ENCODE results near the gene SV2C. TPM values are rescaled to one million over a fixed set of nuclear protein-coding genes. Genes with fewer than 3 reads are reported as not detected.

SV2C gene
- total RNA-seq, 1 donor, result not detected

GRCh38 chr5:76378355-76378754 is 295.2 kb downstream of the SV2C start:
- TF ChIP-seq, protein P1, sequence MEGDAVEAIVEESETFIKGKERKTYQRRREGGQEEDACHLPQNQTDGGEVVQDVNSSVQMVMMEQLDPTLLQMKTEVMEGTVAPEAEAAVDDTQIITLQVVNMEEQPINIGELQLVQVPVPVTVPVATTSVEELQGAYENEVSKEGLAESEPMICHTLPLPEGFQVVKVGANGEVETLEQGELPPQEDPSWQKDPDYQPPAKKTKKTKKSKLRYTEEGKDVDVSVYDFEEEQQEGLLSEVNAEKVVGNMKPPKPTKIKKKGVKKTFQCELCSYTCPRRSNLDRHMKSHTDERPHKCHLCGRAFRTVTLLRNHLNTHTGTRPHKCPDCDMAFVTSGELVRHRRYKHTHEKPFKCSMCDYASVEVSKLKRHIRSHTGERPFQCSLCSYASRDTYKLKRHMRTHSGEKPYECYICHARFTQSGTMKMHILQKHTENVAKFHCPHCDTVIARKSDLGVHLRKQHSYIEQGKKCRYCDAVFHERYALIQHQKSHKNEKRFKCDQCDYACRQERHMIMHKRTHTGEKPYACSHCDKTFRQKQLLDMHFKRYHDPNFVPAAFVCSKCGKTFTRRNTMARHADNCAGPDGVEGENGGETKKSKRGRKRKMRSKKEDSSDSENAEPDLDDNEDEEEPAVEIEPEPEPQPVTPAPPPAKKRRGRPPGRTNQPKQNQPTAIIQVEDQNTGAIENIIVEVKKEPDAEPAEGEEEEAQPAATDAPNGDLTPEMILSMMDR (IDR thresholded peaks at IDR 0.05; ENCODE audit: insufficient read depth, low read depth, low read length), result no peak
- no peak overlapping the region for H3K4me3 ChIP-seq (ENCODE audit: low read depth, low read length)
- DNase-seq (ENCODE audit: low read depth), result no peak

- TF ChIP-seq, protein P1 (IDR thresholded peaks at IDR 0.05; ENCODE audit: insufficient read depth, low read depth, low read length), result no peak
- no peak overlapping the region for H3K4me3 ChIP-seq (ENCODE audit: low read depth, low read length)
- no peak for DNase-seq (ENCODE audit: low read depth)
These were observed 296.1 kb downstream of the SV2C start for GRCh38 chr5:76379316-76379715.

- no peak for DNase-seq (ENCODE audit: low read depth)
- H3K4me3 ChIP-seq (ENCODE audit: low read depth, low read length), result no peak overlapping the region
- TF ChIP-seq, protein P1 (IDR thresholded peaks at IDR 0.05; ENCODE audit: insufficient read depth, low read depth, low read length), result no peak
These were observed 296.7 kb downstream of the SV2C start for GRCh38 chr5:76379855-76380254.

GRCh38 chr5:76380346-76381066 is 297.3 kb downstream of the SV2C start:
- TF ChIP-seq, protein P1 (IDR thresholded peaks at IDR 0.05; ENCODE audit: insufficient read depth, low read depth, low read length), result no peak
- no peak overlapping the region for H3K4me3 ChIP-seq (ENCODE audit: low read depth, low read length)
- DNase-seq (ENCODE audit: low read depth), result no peak

DNA sequence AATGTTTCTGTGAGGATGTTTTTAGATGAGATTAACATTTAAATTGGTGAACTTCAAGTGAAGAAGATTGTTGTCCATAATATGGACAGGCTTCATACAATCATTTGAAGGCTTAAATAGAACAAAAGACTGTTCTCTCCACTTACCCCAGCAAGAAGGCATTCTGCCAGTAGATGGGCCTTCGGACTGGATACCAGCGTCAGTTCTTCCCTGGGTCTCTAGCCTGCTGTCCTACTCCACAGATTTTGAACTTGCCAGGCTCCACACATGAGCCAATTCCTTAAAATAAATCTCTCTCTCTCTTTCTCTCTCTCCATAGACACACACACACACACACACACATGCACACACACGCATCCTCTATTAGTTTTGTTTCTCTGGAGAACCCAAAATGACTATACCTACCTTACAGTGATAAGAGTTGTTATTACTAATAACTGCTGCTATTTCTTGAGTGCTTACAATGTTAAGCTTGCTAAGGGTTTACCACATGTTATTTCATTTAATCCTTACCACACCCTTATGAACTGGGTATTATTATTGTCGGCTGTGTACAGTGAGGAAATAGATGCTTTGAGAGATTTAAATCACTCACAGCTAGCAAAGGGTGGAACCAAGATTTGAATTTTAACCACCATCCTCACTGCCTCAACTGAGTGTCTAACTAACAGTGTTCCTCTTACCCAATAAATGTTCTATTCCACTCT is 300.1 kb downstream of the SV2C start:
- TF ChIP-seq, protein P1 (IDR thresholded peaks at IDR 0.05; ENCODE audit: insufficient read depth, low read depth, low read length), result no peak

DNA sequence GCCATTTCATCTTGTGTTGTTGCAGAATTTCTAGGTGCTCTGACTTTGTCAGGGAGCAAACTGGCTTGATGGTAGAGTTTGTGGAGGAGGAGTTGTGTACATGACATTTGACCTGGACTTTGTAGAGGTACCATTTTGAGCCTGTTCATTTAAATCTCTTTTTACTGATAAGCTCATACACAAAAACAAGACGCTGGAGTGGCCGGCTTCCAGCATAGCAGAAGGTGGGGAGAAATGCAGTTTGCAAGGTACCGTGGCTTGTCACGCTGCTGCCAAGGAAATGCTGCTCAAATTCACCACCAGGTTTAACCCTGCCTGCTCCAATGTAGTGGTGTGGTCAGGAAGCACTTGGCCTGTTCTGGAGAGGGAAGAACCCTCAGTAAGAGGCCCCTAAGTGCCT is 301.0 kb downstream of the SV2C start:
- TF ChIP-seq, protein P1 (IDR thresholded peaks at IDR 0.05; ENCODE audit: insufficient read depth, low read depth, low read length), result no peak
- no peak overlapping the region for H3K4me3 ChIP-seq (ENCODE audit: low read depth, low read length)
- DNase-seq (ENCODE audit: low read depth), result no peak

More for the DNA sequence above, 300.1 kb downstream of the SV2C start:
- DNase-seq (ENCODE audit: low read depth), result no peak
- no peak overlapping the region for H3K4me3 ChIP-seq (ENCODE audit: low read depth, low read length)

All from fibroblast of villous mesenchyme (primary cell).